Measurements from ENCODE around the gene GALNT16.
A peak's percentile ranks its signal among the peaks of the same experiment; 100 is the strongest.
"Not testable (repeated sequence)": the region's sequence is repeated elsewhere in the genome, so short reads cannot be mapped to it uniquely, and the experiment has no call there.

Gene GALNT16

GRCh38 chr14:69372146-69372545 is 112.2 kb downstream of the GALNT16 start:
- no peak for DNase-seq

DNA sequence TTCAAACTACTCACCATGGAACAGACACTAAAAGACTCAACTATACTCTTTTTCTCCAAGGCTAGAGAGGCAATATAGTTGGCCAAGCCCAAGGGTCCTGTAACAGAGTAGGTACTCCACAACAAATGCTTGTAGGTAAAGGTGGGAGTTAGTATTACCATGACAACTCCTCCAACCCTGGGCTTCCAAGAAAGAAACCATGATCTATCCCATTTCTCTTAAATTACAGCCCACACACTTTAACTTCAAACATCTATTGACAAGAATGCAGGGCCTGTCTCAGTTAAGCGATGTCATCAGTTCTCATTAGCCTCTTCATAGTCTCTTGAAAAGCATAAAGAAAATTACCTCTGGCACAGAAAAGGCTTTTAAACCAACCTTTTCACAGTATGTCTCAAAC is 113.1 kb downstream of the GALNT16 start:
- no peak for DNase-seq

GRCh38 chr14:69374235-69374634 is 114.3 kb downstream of the GALNT16 start:
- no peak for DNase-seq

DNA sequence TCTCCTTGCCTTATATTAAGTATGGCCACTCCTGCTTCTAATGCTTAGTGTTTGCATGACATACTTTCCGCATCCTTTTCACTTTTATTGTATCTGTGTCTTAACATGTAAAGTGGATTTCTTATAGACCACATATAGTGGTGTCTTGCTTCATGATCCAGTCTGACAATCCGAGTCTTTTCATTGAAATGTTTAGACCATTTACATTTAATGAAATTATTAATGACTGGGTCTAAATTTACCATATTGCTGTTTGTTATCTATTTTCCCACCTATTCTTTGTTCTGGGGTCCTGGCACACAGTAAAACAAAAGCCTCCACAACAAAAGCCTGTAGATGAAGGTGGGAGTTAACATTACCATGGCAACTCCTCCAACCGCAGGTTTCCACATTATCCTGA is 115.2 kb downstream of the GALNT16 start:
- no peak for DNase-seq

DNA sequence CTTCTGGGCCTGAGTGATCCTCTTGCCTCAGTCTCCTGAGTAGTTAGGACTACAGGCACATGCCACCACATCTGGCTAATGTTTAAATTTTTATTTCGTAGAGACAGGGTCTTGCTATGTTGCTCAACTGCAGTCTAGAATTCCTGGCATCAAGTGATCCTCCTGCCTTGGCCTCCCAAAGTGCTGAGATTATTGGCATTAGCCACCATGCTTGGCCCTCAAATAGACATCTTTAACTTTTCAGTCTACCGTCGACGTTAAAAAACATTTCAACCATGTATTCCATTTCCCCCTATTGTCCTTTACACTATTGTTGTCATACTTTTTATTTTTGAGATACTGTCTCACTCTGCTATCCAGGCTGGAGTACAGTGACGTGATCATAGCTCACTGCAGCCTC is 115.8 kb downstream of the GALNT16 start:
- DNase-seq = no peak

GRCh38 chr14:69376439-69376838 is 116.5 kb downstream of the GALNT16 start:
- no peak for DNase-seq

DNA sequence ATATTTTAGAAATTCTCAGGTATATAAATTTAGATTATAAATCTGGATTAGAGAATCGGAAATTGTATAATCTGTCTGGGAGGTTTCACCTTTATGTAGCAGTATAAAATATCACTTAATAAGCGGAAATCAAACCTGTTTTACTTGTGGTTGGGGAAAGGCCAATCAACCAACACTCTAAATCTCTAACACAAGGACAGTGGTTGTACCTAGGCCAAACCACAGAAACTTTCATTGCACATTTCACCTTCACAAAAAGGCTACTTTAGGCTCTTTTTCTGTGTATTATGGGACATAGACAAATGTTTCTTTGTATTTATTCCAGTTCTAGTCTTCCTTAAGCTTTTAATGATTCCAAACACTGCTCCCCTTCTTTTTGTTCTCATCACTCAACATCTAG is 118.3 kb downstream of the GALNT16 start:
- DNase-seq = no peak

DNA sequence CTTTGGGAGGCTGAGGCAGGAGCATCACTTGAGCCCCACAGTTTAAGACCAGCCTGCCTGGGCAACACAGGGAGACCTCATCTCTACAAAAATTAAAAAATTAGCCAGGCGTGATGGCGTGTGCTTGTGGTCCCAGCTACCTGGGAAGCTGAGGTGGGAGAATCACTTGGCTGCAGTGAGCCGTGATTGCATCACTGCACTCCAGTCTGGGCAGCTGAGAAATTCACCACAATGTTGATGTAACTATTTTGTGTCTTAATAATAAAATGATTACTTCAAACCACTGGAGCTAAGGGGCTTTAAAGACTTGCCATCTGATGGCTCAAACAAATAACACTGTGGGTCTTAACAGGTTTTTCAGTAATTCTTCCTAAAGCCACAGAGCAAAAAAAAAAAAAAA is 127.4 kb downstream of the GALNT16 start:
- DNase-seq = no peak

DNA sequence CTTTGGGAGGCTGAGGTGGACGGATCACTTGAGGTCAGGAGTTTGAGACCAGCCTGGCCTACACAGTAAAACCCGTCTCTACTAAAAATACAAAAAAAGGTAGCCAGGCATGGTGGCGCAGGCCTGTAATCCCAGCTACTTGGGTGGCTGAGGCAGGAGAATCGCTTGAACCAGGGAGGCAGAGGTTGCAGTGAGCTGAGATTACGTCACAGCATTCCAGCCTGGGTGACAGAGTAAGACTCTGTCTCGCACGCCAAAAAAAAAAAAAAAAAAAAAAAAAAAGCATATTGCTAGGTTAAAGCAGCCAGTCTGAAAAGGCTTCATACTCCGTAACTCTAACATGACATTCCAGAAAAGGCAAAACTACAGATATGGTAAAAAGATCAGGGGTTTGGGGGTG is 131.4 kb downstream of the GALNT16 start:
- DNase-seq = not testable (repeated sequence)

DNA sequence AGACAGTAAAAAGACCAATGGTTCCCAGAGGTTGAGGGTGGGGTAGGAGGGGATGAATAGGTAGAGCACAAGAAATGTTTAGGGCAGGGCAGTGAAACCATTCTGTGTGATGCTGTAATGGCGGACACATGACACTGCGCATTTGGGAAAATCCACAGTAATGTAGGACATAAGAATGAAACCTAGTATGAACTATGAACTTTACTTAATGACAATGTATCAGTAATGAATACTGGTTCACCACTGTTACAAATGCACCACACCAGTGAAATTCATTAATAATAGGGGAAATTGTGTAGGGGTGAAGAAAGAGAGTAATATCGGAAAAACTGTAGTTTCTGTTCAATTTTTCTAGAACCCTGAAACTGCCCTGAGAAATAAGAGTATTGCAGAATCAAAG is 132.5 kb downstream of the GALNT16 start:
- DNase-seq = no peak

GRCh38 chr14:69395929-69396328 is 136.0 kb downstream of the GALNT16 start:
- no peak for DNase-seq

DNA sequence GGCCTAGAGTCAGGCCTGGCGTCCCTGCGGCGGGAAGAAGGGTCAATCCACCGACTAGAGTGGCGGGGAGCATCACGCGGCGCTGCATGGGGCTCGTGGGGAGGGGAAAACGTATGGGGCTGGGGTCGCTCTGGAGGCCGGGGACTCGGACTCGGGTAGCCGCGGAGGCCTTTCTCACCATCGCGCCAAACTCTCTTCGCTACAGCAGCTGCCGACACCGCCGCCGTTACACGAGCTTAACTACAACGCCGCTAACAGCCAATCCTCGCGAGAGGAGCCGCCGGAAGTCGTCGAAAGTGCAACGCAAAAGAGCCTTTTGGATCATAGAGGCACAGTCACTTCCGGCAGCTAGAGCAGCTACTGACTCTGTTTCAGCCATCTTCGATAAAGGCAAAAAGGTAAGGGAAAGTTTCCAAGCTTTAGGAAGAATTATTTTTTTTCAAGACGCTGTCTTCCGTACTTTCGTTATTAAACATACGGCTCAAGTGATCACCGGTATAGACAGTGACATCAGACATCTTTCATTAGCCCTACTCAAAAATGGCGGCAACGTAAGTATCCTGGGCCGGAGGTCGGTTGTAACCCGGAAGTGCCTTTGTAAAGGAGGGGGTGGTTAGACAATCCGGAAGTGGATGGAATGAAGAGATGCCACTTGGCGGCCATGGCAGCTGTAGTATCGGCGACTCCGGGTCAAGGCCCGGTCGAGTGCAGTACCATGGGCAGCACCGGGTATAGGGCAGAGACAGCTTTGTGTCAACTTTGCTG is 138.3 kb downstream of the GALNT16 start, which contains the start of the genes ERH and SLC39A9:
Gene ERH, minus strand, starts transcription at position 247 of the 765 bp plus-strand sequence. Its CDS starts 66 bp downstream, at position 181.
Gene SLC39A9, plus strand, starts transcription at position 640 of the 765 bp plus-strand sequence. CDS start 678 bp downstream, outside the sequence.
- DNase-seq = peak; percentile 93

DNA sequence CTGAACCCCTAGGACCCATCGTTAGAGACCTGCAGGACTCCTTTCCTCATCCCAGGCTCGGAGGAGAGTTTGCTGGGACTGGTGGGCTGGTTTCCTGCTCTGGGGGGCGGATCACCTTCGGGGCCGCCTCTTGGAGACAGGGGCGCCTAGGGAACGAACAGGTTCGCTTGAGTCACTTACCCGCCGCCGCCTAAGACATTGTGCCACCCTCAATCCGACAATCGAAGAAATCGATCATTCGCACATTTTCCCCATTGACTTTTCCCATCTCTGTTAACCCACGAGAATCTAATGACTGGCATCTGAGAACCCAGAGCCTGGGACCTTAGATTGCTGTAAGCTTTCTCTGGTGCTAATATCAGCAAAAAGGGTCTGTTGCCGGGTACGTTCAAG is 138.9 kb downstream of the GALNT16 start:
- no peak for DNase-seq

GRCh38 chr14:69399750-69400149 is 139.8 kb downstream of the GALNT16 start:
- DNase-seq = no peak

GRCh38 chr14:69400154-69400553 is 140.2 kb downstream of the GALNT16 start:
- no peak for DNase-seq

GRCh38 chr14:69401841-69402240 is 141.9 kb downstream of the GALNT16 start:
- no peak for DNase-seq

- DNase-seq = no peak
Observed at GRCh38 chr14:69404478-69404877, 144.5 kb downstream of the GALNT16 start.

GRCh38 chr14:69404883-69405282 is 144.9 kb downstream of the GALNT16 start:
- no peak for DNase-seq

GRCh38 chr14:69405762-69406161 is 145.8 kb downstream of the GALNT16 start:
- no peak for DNase-seq

Data from activated naive CD4-positive, alpha-beta T cell treated with Interleukin-2 at 50 U/mL for 16 hours (primary cell).